DND-41 (cell line): ENCODE data around the gene EAF1.
"Not testable (repeated sequence)": the region's sequence is repeated elsewhere in the genome, so short reads cannot be mapped to it uniquely, and the experiment has no call there.

Experiments
- CTCF ChIP-seq: IDR thresholded peaks from 2 replicates; pipeline ENCODE4 v1.5.1; 2012; ENCODE audit warnings: borderline replicate concordance, low read length, moderate library complexity, mild to moderate bottlenecking; ENCODE audit not compliant: poor library complexity, severe bottlenecking; ENCODE audit errors: extremely low read depth
- EZH2 ChIP-seq: IDR thresholded peaks from 3 replicates; pipeline ENCODE4 v1.6.1; 2012; ENCODE audit warnings: borderline replicate concordance, low read depth, mild to moderate bottlenecking, moderate library complexity, low read length, inconsistent platforms; ENCODE audit not compliant: severe bottlenecking

- not testable (repeated sequence) for TF ChIP-seq EZH2, CTCF
Observed at GRCh38 chr3:15456915-15457314, 29.5 kb downstream of the EAF1 start.
